Astrocyte of the spinal cord (primary cell): ENCODE data around the gene ACP6.

Source experiments
- DNase-seq: peaks from one replicate; pipeline ENCODE4 v3.0.0; 2011; ENCODE audit warnings: low read depth, low spot score
- H3K4me3 ChIP-seq: 2 replicates; pipeline ENCODE4 v1.5.1; 2011; ENCODE audit warnings: low read depth, mild to moderate bottlenecking, low read length, moderate library complexity
- in situ Hi-C: cut with HindIII; loops from 2 replicates; pipeline ENCODE4 v1.10.0; 2017; ENCODE audit warnings: low sequenced_read_pairs
- TF ChIP-seq, protein P1 (sequence below): IDR thresholded peaks from 2 replicates; pipeline ENCODE4 v1.5.1; 2012; ENCODE audit warnings: low read depth, mild to moderate bottlenecking, low read length, inconsistent platforms

Gene ACP6

DNA sequence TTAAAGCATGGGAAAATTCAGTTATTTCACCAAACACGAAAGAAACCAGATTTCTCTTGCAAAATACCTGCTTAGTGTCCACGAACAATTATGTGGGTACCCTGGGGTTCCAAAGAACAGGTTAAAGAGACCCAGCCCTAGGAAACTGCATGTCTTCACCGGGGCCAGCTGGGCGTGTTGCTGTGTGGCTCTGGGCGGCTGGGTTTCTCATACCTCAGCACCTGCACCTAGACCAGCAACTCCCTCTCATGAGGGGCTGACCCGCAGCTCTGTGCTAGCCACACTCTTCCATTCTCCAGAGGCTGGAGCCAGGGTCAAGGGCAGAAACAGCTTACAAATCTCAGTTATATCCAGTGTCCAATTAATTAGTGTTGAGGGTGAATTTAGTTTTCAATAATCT is 40.3 kb downstream of the ACP6 start:
- DNase-seq = no peak
- TF ChIP-seq, protein P1, sequence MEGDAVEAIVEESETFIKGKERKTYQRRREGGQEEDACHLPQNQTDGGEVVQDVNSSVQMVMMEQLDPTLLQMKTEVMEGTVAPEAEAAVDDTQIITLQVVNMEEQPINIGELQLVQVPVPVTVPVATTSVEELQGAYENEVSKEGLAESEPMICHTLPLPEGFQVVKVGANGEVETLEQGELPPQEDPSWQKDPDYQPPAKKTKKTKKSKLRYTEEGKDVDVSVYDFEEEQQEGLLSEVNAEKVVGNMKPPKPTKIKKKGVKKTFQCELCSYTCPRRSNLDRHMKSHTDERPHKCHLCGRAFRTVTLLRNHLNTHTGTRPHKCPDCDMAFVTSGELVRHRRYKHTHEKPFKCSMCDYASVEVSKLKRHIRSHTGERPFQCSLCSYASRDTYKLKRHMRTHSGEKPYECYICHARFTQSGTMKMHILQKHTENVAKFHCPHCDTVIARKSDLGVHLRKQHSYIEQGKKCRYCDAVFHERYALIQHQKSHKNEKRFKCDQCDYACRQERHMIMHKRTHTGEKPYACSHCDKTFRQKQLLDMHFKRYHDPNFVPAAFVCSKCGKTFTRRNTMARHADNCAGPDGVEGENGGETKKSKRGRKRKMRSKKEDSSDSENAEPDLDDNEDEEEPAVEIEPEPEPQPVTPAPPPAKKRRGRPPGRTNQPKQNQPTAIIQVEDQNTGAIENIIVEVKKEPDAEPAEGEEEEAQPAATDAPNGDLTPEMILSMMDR = no peak
- in situ Hi-C loops = no loop called here
- H3K4me3 ChIP-seq = no peak overlapping the region

DNA sequence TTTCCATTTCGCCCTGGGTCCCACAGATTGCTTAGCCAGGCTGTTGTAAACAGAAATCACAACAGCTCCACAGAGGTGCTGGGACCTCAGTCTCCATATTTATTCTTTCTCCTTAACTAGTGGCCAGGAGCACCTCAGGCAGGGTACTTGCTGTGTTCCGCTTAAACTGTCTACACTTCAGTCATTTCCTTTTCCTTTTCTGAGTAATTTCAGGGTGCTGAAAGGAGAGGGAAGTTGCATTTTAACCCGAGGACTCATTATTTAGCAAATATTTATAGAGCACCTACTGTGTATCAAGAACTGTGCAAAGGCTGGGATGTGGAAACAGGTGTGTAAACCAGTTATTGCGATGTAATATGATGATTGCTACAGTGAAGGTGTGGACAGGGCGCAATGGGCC is 41.9 kb downstream of the ACP6 start:
- DNase-seq = no peak
- in situ Hi-C loops = no loop called here
- no peak overlapping the region for H3K4me3 ChIP-seq
- TF ChIP-seq, protein P1 = no peak

DNA sequence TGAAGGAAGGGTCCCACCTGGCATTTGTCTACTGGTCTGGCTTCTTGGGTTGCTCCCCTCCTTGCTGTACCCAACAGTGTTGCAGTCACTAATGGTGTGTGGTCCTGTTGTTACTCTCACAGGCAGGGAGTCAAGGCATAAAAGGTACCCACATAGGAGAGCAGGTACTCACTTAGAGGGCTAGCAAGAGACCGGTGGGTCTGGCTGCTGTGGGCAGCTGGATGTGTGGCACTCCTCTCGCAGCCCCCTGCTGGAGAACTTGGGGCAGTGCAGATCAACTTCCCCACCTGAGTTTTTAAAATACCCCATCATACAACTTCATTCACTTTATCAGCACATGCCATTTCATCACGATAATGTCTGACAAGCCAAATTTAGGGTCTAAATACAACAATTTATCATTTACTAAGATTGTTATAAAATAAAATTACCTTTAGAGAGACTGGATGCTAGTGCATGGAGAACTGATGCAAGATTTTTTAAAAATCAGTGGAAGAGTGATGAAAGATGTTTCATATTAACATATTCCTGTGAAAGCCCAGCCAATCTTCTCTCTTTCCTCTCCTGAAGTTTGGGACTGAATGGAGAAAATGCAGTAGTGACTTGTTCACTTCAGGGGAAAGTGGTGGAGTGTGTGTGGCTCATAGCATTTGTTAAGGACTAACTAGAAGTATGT is 42.8 kb downstream of the ACP6 start:
- peak; percentile 45 for DNase-seq
- H3K4me3 ChIP-seq = no peak overlapping the region
- TF ChIP-seq, protein P1 = peak; percentile 96
- in situ Hi-C loops = no loop called here

DNA sequence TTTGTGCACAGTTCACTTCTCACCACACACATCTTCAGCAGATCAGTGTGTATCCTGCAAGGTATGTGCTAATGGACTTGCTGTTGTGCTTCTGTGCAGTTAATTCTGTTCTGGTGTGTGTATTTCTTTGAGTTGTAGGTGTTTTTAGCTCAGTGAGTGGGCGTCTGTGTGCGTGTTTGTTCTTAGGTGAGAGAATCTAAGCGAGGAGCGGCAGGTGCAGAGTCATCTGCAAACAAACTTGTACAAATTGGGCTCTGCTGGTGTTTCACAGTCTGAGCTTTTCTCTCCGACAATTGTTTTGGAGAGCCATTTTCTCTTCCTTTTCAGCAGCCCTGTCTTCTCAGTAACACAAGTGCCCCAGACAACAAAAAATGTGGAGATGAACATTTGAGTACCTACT is 43.6 kb downstream of the ACP6 start:
- no peak overlapping the region for H3K4me3 ChIP-seq
- TF ChIP-seq, protein P1 = no peak
- in situ Hi-C loops = no loop called here
- no peak for DNase-seq

DNA sequence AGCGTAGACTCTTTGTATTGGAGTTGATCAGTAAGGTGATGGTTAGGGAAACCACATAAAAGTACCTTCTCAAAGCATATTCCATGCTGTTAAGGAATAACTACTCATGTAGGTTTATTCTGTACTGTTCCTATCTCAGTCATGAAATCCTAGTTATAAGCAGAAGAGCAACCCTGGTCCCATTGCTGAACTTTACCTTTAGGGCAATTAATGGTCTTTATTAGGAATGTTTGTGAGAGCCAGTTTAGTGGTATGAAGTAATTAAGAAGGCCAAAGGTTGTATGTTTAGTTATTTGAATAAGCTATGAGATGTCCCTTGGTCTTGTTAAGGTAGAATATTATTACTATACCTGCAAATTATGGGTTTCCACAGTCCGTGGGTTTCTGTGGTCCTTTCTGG is 44.0 kb downstream of the ACP6 start:
- TF ChIP-seq, protein P1 = no peak
- in situ Hi-C loops = no loop called here
- H3K4me3 ChIP-seq = no peak overlapping the region
- no peak for DNase-seq

DNA sequence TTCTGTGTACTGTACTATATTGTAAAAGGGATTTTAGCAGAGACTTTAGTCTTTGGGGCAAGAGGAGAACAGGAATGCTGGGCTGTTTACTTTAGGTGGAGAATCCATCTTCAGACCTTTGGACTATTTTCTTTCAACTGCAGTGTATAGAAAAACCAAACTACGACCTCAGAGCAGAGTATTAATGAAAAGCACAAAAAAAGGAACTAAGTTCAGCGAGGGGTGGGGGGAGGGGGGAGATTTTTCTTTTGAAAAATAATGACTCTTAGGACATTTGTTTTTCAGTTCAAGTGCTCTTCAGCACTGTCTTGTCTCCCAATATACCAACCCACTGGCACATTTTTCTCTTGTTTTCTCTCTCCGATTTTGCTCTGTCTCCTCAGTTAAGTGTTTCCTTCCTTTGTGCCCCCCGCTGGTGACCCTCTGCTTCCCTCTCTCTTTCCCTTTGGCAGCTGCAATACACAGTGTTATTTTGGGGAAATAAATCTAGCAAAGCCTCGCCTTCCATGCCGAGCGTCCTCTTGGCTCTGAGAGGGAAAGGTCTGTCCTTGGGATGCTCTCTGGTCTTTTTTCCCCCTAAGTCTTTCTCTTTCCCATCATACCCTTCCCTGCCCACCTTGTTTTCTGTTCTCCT is 44.8 kb downstream of the ACP6 start:
- in situ Hi-C loops = no loop called here
- H3K4me3 ChIP-seq = no peak overlapping the region
- no peak for DNase-seq
- TF ChIP-seq, protein P1 = peak; percentile 14
